ENCODE measurements around the gene GTF3C1.

GTF3C1 gene

GRCh38 chr16:27511657-27512448 lies 37.9 kb downstream of the GTF3C1 start:
- no peak for TF ChIP-seq CTCF (IDR thresholded peaks at IDR 0.05)
- H3K27ac ChIP-seq: no peak overlapping the region
- H3K4me3 ChIP-seq: no peak overlapping the region
- no peak for DNase-seq (ENCODE audit: low spot score)

- DNase-seq (ENCODE audit: low spot score): no peak
- no peak for TF ChIP-seq CTCF (IDR thresholded peaks at IDR 0.05)
- H3K4me3 ChIP-seq: no peak overlapping the region
- no peak overlapping the region for H3K27ac ChIP-seq
Observed at GRCh38 chr16:27508476-27508875, 41.2 kb downstream of the GTF3C1 start.

GRCh38 chr16:27506771-27507170 lies 42.9 kb downstream of the GTF3C1 start:
- no peak overlapping the region for H3K4me3 ChIP-seq
- DNase-seq (ENCODE audit: low spot score): no peak
- no peak overlapping the region for H3K27ac ChIP-seq
- TF ChIP-seq CTCF (IDR thresholded peaks at IDR 0.05): no peak

- no peak for DNase-seq (ENCODE audit: low spot score)
- Histone ChIP-seq H3K27ac (no peak overlapping the region), H3K4me3 (no peak overlapping the region)
- no peak for TF ChIP-seq CTCF (IDR thresholded peaks at IDR 0.05)
Observed at GRCh38 chr16:27505297-27506236, 44.1 kb downstream of the GTF3C1 start.

GRCh38 chr16:27503662-27504061 lies 46.1 kb downstream of the GTF3C1 start:
- H3K27ac ChIP-seq: no peak overlapping the region
- TF ChIP-seq CTCF (IDR thresholded peaks at IDR 0.05): no peak
- DNase-seq (ENCODE audit: low spot score): no peak
- H3K4me3 ChIP-seq: no peak overlapping the region

GRCh38 chr16:27500801-27501200 lies 48.9 kb downstream of the GTF3C1 start:
- Histone ChIP-seq H3K27ac (no peak overlapping the region), H3K4me3 (no peak overlapping the region)
- DNase-seq (ENCODE audit: low spot score): no peak
- no peak for TF ChIP-seq CTCF (IDR thresholded peaks at IDR 0.05)
